ENCODE measurements around the gene PIGH.

DNA sequence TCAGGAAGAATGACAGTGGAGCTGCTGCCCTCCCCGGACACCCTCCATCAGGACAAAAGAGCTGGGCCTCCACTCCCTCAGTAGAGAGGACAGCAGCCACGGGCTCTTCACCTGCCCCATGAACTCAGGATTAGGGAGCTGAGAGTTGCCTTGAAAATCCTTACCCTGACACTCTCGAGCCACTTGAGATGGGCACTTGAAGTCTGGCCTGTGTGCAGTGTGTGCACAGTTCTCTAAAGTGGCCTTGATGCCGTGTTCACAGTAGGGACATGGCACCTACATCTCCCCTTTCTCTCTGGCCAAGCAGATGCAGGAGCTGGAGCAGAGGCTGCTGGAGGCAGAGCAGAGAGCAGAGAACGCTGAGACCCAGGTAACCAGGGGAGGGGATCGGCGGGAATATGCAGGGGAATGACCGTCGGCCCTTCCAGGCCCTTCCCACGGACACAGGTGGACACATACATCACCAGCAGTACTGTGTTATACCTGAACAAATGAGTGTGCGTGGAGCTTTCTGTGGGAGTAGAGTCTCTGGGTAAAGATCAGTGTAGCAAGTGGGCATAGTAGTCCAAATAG is 44.5 kb downstream of the PIGH start:
- TF ChIP-seq POLR2A (IDR thresholded peaks at IDR 0.05): no peak
- TF ChIP-seq, protein P1, sequence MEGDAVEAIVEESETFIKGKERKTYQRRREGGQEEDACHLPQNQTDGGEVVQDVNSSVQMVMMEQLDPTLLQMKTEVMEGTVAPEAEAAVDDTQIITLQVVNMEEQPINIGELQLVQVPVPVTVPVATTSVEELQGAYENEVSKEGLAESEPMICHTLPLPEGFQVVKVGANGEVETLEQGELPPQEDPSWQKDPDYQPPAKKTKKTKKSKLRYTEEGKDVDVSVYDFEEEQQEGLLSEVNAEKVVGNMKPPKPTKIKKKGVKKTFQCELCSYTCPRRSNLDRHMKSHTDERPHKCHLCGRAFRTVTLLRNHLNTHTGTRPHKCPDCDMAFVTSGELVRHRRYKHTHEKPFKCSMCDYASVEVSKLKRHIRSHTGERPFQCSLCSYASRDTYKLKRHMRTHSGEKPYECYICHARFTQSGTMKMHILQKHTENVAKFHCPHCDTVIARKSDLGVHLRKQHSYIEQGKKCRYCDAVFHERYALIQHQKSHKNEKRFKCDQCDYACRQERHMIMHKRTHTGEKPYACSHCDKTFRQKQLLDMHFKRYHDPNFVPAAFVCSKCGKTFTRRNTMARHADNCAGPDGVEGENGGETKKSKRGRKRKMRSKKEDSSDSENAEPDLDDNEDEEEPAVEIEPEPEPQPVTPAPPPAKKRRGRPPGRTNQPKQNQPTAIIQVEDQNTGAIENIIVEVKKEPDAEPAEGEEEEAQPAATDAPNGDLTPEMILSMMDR (IDR thresholded peaks at IDR 0.05): no peak

Data from tibial nerve (tissue), 3 donors.